ENCODE data around the gene SCCPDH. TPM values are rescaled to one million over a fixed set of nuclear protein-coding genes. Genes with fewer than 3 reads are reported as not detected.

The SCCPDH gene
- polyA plus RNA-seq, 2 of the 4 experiments (the other 2 are of a cell fraction) = 49.3 to 59.8 TPM

DNA sequence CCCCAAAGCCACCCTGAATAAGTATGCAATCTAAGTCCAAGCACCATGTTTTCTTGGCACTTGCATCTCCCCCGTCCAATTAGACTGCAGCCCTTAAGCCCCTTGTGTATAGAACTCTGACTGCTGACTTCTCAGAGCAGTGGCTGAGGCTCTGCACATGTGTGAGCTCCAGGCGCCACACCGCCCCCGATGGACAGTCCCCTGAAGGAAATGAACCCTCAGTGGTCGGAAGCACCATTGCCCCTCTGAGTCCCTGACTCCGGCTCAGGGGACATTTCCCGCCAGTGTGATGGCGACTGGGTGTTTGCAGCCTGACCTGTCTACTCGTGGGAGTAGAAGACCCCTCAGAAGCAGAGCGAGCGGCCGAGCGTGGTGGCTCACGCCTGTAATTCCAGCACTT, 37.2 kb upstream of the SCCPDH start:
- 76% methylated on average over 11 of the region's 14 CpGs for WGBS (ENCODE audit: missing lambda C conversion rate)
- H3K4me1 ChIP-seq = no peaks in the 10 kb centered on the region
- H3K4me3 ChIP-seq = no peak overlapping the region
- ChIA-PET CTCF (interaction anchor here (0.8 to 1.1 kb wide), 2 partner anchors 9 to 66 kb away, joined by 3 to 4 read pairs; no protein-coding TSS in a partner anchor), POLR2A (no interaction called here)
- DNase-seq (ENCODE audit: low read depth in 1 of 2, low spot score in 1 of 2) = no peak
- FAIRE-seq = no peak
- ATAC-seq = no peak
- H3K27ac ChIP-seq = no peak overlapping the region
- no peaks in the 10 kb centered on the region for H3K9me3 ChIP-seq
- H3K4me2 ChIP-seq = no peak overlapping the region
- TF ChIP-seq JUN (IDR thresholded peaks at IDR 0.05) = no peak

DNA sequence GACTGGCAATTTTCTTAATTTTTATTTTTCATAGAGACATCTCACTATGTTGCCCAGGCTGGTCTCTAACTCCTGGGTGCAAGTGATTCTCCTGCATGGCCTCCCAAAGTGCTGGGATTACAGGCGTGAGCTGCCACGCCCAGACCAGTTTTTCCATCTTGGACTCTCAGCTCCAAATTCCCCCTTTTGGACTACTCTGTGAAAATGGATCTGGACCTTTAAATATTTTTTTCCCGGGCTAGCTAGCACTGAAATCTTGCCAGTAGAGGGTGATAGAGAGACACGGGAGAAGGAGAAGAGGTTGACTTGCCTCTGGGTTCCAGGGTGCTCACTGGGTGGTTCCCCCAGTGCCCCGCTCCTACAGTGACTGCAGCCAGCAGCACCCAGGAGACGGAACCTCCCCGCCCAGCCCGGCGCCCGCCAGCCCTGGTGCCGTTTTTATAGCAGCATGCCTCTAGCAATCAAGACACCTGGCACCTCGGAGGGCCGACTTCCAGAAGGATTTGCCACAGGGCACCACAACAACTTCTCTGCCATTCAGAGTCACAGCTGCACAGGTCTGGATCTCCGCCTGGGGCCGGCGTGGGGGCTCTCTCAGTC, 34.7 kb upstream of the SCCPDH start:
- DNase-seq (ENCODE audit: low read depth in 1 of 2, low spot score in 1 of 2) = peak; percentile 74 to 94
- Histone ChIP-seq H3K4me3 (peak overlapping the region; percentile 39), H3K9me3 (no peaks in the 10 kb centered on the region), H3K27ac (peak overlapping the region; percentile 51 to 70; a peak in 5 of 6 replicates), H3K4me1 (no peaks in the 10 kb centered on the region), H3K4me2 (peak overlapping the region; percentile 90)
- WGBS (ENCODE audit: missing lambda C conversion rate) = 2% methylated on average over 15 of the region's 16 CpGs
- TF ChIP-seq HDAC2 (IDR thresholded peaks at IDR 0.05) = no peak
- TF ChIP-seq PHF8 (IDR thresholded peaks at IDR 0.05; ENCODE audit: borderline replicate concordance, low read depth) = no peak
- TF ChIP-seq ESRRA (IDR thresholded peaks at IDR 0.05; ENCODE audit: borderline replicate concordance, low read length) = no peak
- no peak for TF ChIP-seq JUN (IDR thresholded peaks at IDR 0.05)
- TF ChIP-seq CBX2 (IDR thresholded peaks at IDR 0.05; ENCODE audit: borderline replicate concordance, low read depth) = no peak
- no peak for TF ChIP-seq CBX8 (IDR thresholded peaks at IDR 0.05)
- peak; percentile 77 to 79 for TF ChIP-seq RAD21 (conservative IDR thresholded peaks at IDR 0.05 in 1 of 2, IDR thresholded peaks at IDR 0.05 in 1 of 2)
- peak; percentile 70 for TF ChIP-seq SMC3 (IDR thresholded peaks at IDR 0.05)
- no peak for TF ChIP-seq TFCP2L1 (CRISPR knock-in tag; IDR thresholded peaks at IDR 0.05)
- TF ChIP-seq CTCF (IDR thresholded peaks at IDR 0.05) = peak; percentile 87
- TF ChIP-seq, protein P1, sequence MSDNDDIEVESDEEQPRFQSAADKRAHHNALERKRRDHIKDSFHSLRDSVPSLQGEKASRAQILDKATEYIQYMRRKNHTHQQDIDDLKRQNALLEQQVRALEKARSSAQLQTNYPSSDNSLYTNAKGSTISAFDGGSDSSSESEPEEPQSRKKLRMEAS (IDR thresholded peaks at IDR 0.05) = no peak
- TF ChIP-seq TP53 (CRISPR knock-in tag; IDR thresholded peaks at IDR 0.05) = no peak
- no peak for TF ChIP-seq ZC3H11A (IDR thresholded peaks at IDR 0.05)
- no peak for TF ChIP-seq POLR2A (IDR thresholded peaks at IDR 0.05; ENCODE audit: low read length)
- no peak for FAIRE-seq
- ChIA-PET CTCF (interaction anchor here (0.6 to 2.4 kb wide), 31 partner anchors 8 to 1310 kb away, joined by 3 to 17 read pairs (median 4); partner anchors contain the start of gene SCCPDH), POLR2A (no interaction called here)
- peak; percentile 97 to 98 for ATAC-seq

- ATAC-seq (peak in 1 of 2 experiments; percentile 34; a peak in 3 of 6 replicates), DNase-seq (ENCODE audit: low read depth in 1 of 2, low spot score in 1 of 2) (no peak), FAIRE-seq (no peak)
- no peaks in the 10 kb centered on the region for H3K9me3 ChIP-seq
- POLR2A ChIA-PET = no interaction called here
- peak overlapping the region; percentile 51 to 70; a peak in 5 of 6 replicates for H3K27ac ChIP-seq
- WGBS (ENCODE audit: missing lambda C conversion rate) = 69% methylated on average over 12 of the region's 12 CpGs
- no peaks in the 10 kb centered on the region for H3K4me1 ChIP-seq
- TF ChIP-seq MAZ (IDR thresholded peaks at IDR 0.05; ENCODE audit: borderline replicate concordance, low read depth, low read length) = no peak
- H3K4me2 ChIP-seq = peak overlapping the region; percentile 90
- CTCF ChIA-PET = interaction anchor here (0.6 to 2.4 kb wide), 18 partner anchors 8 to 1309 kb away, joined by 3 to 17 read pairs (median 5); partner anchors contain the start of gene SCCPDH
- H3K4me3 ChIP-seq = peak overlapping the region; percentile 39; the same call in 2 of the 3 replicates
Observed at GRCh38 chr1:246690100-246690499, 34.1 kb upstream of the SCCPDH start.

- ATAC-seq (no peak), DNase-seq (ENCODE audit: low read depth in 1 of 2, low spot score in 1 of 2) (no peak), FAIRE-seq (no peak)
- H3K27ac ChIP-seq = no peak overlapping the region
- no peak overlapping the region for H3K4me3 ChIP-seq
- ChIA-PET CTCF (interaction anchor here (0.6 to 1.9 kb wide), 4 partner anchors 61 to 96 kb away, joined by 3 to 7 read pairs (median 3); no protein-coding TSS in a partner anchor), POLR2A (no interaction called here)
- H3K4me1 ChIP-seq = no peaks in the 10 kb centered on the region
- H3K9me3 ChIP-seq = no peaks in the 10 kb centered on the region
- WGBS (ENCODE audit: missing lambda C conversion rate) = 66% methylated on average over 14 of the region's 15 CpGs
- no peak overlapping the region for H3K4me2 ChIP-seq
- no peak for TF ChIP-seq ZFP36 (IDR thresholded peaks at IDR 0.05; ENCODE audit: borderline replicate concordance, partially characterized antibody)
- TF ChIP-seq, protein P2, sequence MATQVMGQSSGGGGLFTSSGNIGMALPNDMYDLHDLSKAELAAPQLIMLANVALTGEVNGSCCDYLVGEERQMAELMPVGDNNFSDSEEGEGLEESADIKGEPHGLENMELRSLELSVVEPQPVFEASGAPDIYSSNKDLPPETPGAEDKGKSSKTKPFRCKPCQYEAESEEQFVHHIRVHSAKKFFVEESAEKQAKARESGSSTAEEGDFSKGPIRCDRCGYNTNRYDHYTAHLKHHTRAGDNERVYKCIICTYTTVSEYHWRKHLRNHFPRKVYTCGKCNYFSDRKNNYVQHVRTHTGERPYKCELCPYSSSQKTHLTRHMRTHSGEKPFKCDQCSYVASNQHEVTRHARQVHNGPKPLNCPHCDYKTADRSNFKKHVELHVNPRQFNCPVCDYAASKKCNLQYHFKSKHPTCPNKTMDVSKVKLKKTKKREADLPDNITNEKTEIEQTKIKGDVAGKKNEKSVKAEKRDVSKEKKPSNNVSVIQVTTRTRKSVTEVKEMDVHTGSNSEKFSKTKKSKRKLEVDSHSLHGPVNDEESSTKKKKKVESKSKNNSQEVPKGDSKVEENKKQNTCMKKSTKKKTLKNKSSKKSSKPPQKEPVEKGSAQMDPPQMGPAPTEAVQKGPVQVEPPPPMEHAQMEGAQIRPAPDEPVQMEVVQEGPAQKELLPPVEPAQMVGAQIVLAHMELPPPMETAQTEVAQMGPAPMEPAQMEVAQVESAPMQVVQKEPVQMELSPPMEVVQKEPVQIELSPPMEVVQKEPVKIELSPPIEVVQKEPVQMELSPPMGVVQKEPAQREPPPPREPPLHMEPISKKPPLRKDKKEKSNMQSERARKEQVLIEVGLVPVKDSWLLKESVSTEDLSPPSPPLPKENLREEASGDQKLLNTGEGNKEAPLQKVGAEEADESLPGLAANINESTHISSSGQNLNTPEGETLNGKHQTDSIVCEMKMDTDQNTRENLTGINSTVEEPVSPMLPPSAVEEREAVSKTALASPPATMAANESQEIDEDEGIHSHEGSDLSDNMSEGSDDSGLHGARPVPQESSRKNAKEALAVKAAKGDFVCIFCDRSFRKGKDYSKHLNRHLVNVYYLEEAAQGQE (IDR thresholded peaks at IDR 0.05) = no peak
- TF ChIP-seq CBX2 (IDR thresholded peaks at IDR 0.05; ENCODE audit: borderline replicate concordance, low read depth) = no peak
- TF ChIP-seq HDAC2 (IDR thresholded peaks at IDR 0.05) = no peak
- TF ChIP-seq RAD21 (conservative IDR thresholded peaks at IDR 0.05 in 1 of 2, IDR thresholded peaks at IDR 0.05 in 1 of 2) = no peak
- no peak for TF ChIP-seq EHMT2 (IDR thresholded peaks at IDR 0.05; ENCODE audit: low read depth)
- no peak for TF ChIP-seq GATA3 (IDR thresholded peaks at IDR 0.05; ENCODE audit: borderline replicate concordance)
- no peak for TF ChIP-seq CTCF (IDR thresholded peaks at IDR 0.05)
Observed at GRCh38 chr1:246691622-246692495, 32.4 kb upstream of the SCCPDH start.

Data from A549 (cell line).